ENCODE measurements around the gene CACNA2D3.

CACNA2D3 gene

GRCh38 chr3:54337846-54338245 is 215.5 kb downstream of the CACNA2D3 start:
- TF ChIP-seq CTCF (IDR thresholded peaks at IDR 0.05; ENCODE audit: insufficient read depth, low read depth, low read length, missing control alignments) = no peak

GRCh38 chr3:54339608-54340007 is 217.3 kb downstream of the CACNA2D3 start:
- DNase-seq (ENCODE audit: low read depth) = no peak
- no peak for TF ChIP-seq CTCF (IDR thresholded peaks at IDR 0.05; ENCODE audit: insufficient read depth, low read depth, low read length, missing control alignments)
- no peak overlapping the region for H3K4me3 ChIP-seq (ENCODE audit: low read length)

More at GRCh38 chr3:54337846-54338245, 215.5 kb downstream of the CACNA2D3 start:
- H3K4me3 ChIP-seq (ENCODE audit: low read length) = no peak overlapping the region
- no peak for DNase-seq (ENCODE audit: low read depth)

GRCh38 chr3:54341811-54342210 is 219.5 kb downstream of the CACNA2D3 start:
- DNase-seq (ENCODE audit: low read depth) = no peak
- no peak overlapping the region for H3K4me3 ChIP-seq (ENCODE audit: low read length)
- TF ChIP-seq CTCF (IDR thresholded peaks at IDR 0.05; ENCODE audit: insufficient read depth, low read depth, low read length, missing control alignments) = no peak

- no peak overlapping the region for H3K4me3 ChIP-seq (ENCODE audit: low read length)
- TF ChIP-seq CTCF (IDR thresholded peaks at IDR 0.05; ENCODE audit: insufficient read depth, low read depth, low read length, missing control alignments) = no peak
- DNase-seq (ENCODE audit: low read depth) = no peak
Measured at GRCh38 chr3:54342676-54343075, 220.3 kb downstream of the CACNA2D3 start.

GRCh38 chr3:54343495-54343894 is 221.1 kb downstream of the CACNA2D3 start:
- H3K4me3 ChIP-seq (ENCODE audit: low read length) = no peak overlapping the region
- TF ChIP-seq CTCF (IDR thresholded peaks at IDR 0.05; ENCODE audit: insufficient read depth, low read depth, low read length, missing control alignments) = no peak
- no peak for DNase-seq (ENCODE audit: low read depth)

GRCh38 chr3:54344601-54345231 is 222.4 kb downstream of the CACNA2D3 start:
- DNase-seq (ENCODE audit: low read depth) = no peak
- TF ChIP-seq CTCF (IDR thresholded peaks at IDR 0.05; ENCODE audit: insufficient read depth, low read depth, low read length, missing control alignments) = no peak
- no peak overlapping the region for H3K4me3 ChIP-seq (ENCODE audit: low read length)

GRCh38 chr3:54345847-54346375 is 223.6 kb downstream of the CACNA2D3 start:
- TF ChIP-seq CTCF (IDR thresholded peaks at IDR 0.05; ENCODE audit: insufficient read depth, low read depth, low read length, missing control alignments) = no peak
- no peak overlapping the region for H3K4me3 ChIP-seq (ENCODE audit: low read length)
- DNase-seq (ENCODE audit: low read depth) = no peak

All from epithelial cell of esophagus (primary cell).